Measurements from ENCODE around the gene S100A9. TPM values are rescaled to one million over a fixed set of nuclear protein-coding genes. Genes with fewer than 3 reads are reported as not detected.

Gene S100A9
- total and polyA plus RNA-seq, 2 of the 4 experiments (the other 2 are of a cell fraction): not detected

GRCh38 chr1:153342178-153342577 lies 15.5 kb upstream of the S100A9 start:
- intact Hi-C loops (cut with micrococcal nuclease): no loop called here
- Histone ChIP-seq H3K27ac (ENCODE audit: insufficient read depth, low read length) (no peak overlapping the region), H3K36me3 (ENCODE audit: control insufficient read depth, insufficient read depth, low read length) (no peaks in the 10 kb centered on the region), H2BK5ac (ENCODE audit: low read depth, low read length, poor library complexity, severe bottlenecking) (no peak overlapping the region), H3K4ac (ENCODE audit: low read depth, low read length) (no peak overlapping the region), H3K27me3 (ENCODE audit: control insufficient read depth, insufficient read depth, low read length) (peaks cover 4% of the 10 kb centered on the region), H2AK5ac (ENCODE audit: low read depth, low read length) (no peak overlapping the region), H3K14ac (replicated peaks; ENCODE audit: low read depth, low read length) (no peak overlapping the region), H2AFZ (replicated peaks; ENCODE audit: low read length, poor library complexity) (no peak overlapping the region), H3K79me1 (ENCODE audit: low read depth in 1 of 2, low read length in 2 of 2) (no peaks in the 10 kb centered on the region), H3K18ac (ENCODE audit: low read depth, low read length) (no peak overlapping the region), H3K56ac (ENCODE audit: extremely low read depth, insufficient read depth, low read length) (no peak overlapping the region), H3K23ac (ENCODE audit: low read depth, low read length) (no peak overlapping the region), H3K9me3 (ENCODE audit: control insufficient read depth, insufficient read depth, low read length) (no peaks in the 10 kb centered on the region), H4K20me1 (ENCODE audit: insufficient read depth, low read length) (no peaks in the 10 kb centered on the region), H4K8ac (ENCODE audit: low read depth in 2 of 2, low read length in 2 of 2) (no peak overlapping the region), H3K9me1 (ENCODE audit: insufficient read depth, low read length) (no peaks in the 10 kb centered on the region), H2BK20ac (ENCODE audit: low read depth, low read length) (no peak overlapping the region), H3K9ac (ENCODE audit: low read depth, low read length) (no peak overlapping the region), H2BK120ac (ENCODE audit: low read depth, low read length) (no peak overlapping the region), H2BK15ac (ENCODE audit: low read depth, low read length) (no peak overlapping the region), H3K4me2 (ENCODE audit: low read depth, low read length) (no peak overlapping the region), H3K4me1 (ENCODE audit: control insufficient read depth, insufficient read depth, low read length) (no peaks in the 10 kb centered on the region), H3K4me3 (ENCODE audit: insufficient read depth, low read depth, low read length) (no peak overlapping the region), H2AK9ac (replicated peaks; ENCODE audit: low read depth, low read length, poor library complexity) (no peak overlapping the region), H4K91ac (ENCODE audit: insufficient read depth, low read depth, low read length) (no peak overlapping the region), H4K5ac (ENCODE audit: low read depth, low read length) (no peak overlapping the region)
- ChIA-PET CTCF (no interaction called here), POLR2A (ENCODE audit: unreplicated experiment) (no interaction called here)
- 80% methylated on average over 2 of the region's 3 CpGs; no CpG with 5 or more reads in 1 of the 2 experiments for WGBS, 2 experiments (ENCODE audit: extremely low coverage in 2 of 2, insufficient read length in 1 of 2)
- DNase-seq: no peak
- in situ Hi-C loops (cut with MboI; ENCODE audit: low sequenced_read_pairs): no loop called here
- ATAC-seq (ENCODE audit: low read depth): no peak
- dilution Hi-C loops (cut with HindIII; ENCODE audit: low sequenced_read_pairs, unreplicated experiment): no loop called here
- BruUV-seq (replicated peaks): no TSS peak
- no peak for TF ChIP-seq BHLHE40 (IDR thresholded peaks at IDR 0.05; ENCODE audit: low read depth, low read length)
- no peak for TF ChIP-seq RFX5 (IDR thresholded peaks at IDR 0.05; ENCODE audit: low read depth, low read length)
- no peak for TF ChIP-seq SMC3 (IDR thresholded peaks at IDR 0.05; ENCODE audit: low read depth, low read length)
- no peak for TF ChIP-seq ELK1 (IDR thresholded peaks at IDR 0.05; ENCODE audit: borderline replicate concordance, low read depth, low read length)
- no peak for TF ChIP-seq RCOR1 (IDR thresholded peaks at IDR 0.05; ENCODE audit: insufficient replicate concordance, low read length)
- TF ChIP-seq, protein P1, sequence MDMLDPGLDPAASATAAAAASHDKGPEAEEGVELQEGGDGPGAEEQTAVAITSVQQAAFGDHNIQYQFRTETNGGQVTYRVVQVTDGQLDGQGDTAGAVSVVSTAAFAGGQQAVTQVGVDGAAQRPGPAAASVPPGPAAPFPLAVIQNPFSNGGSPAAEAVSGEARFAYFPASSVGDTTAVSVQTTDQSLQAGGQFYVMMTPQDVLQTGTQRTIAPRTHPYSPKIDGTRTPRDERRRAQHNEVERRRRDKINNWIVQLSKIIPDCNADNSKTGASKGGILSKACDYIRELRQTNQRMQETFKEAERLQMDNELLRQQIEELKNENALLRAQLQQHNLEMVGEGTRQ (IDR thresholded peaks at IDR 0.05; ENCODE audit: low read depth, low read length): no peak
- no peak for TF ChIP-seq FOS (IDR thresholded peaks at IDR 0.05; ENCODE audit: low read depth, low read length)
- TF ChIP-seq MAZ (IDR thresholded peaks at IDR 0.05; ENCODE audit: borderline replicate concordance, low read depth, low read length): no peak
- no peak for TF ChIP-seq CTCF (conservative IDR thresholded peaks at IDR 0.05; ENCODE audit: low read depth, low read length)
- no peak for TF ChIP-seq RAD21 (IDR thresholded peaks at IDR 0.05; ENCODE audit: low read length)
- no peak for TF ChIP-seq MAFK (IDR thresholded peaks at IDR 0.05; ENCODE audit: low read depth, low read length)
- TF ChIP-seq CHD1 (IDR thresholded peaks at IDR 0.05; ENCODE audit: low read depth, low read length): no peak
- no peak for TF ChIP-seq POLR2A (IDR thresholded peaks at IDR 0.05; ENCODE audit: low read depth, low read length)
- no peak for TF ChIP-seq MXI1 (IDR thresholded peaks at IDR 0.05; ENCODE audit: borderline replicate concordance, low read depth, low read length)
